Endothelial cell of umbilical vein (primary cell): ENCODE results near the gene DRD1. TPM values are rescaled to one million over a fixed set of nuclear protein-coding genes. Genes with fewer than 3 reads are reported as not detected.

ENCODE experiments used
- BruUV-seq: library from RNA; stranded (reverse); fragments of 400-500 nt; replicated peaks from 2 replicates; lab custom pipeline; 2021; lab: Mats Ljungman, UMichigan
- CTCF ChIA-PET: fragments of 300-600, 350-600 bp; sonication (Branson Sonifier 250); formaldehyde crosslinking; loops from one replicate; lab custom pipeline; 2021; ENCODE audit warnings: antibody characterized with exemption, inconsistent platforms; lab: Charles Lee
- POLR2A ChIA-PET: fragments of 300-600, 350-600 bp; sonication (Branson Sonifier 250); formaldehyde crosslinking; loops from one replicate; lab custom pipeline; 2021; ENCODE audit warnings: antibody characterized with exemption, inconsistent platforms; lab: Charles Lee
- DNase-seq: peaks from one replicate; pipeline ENCODE4 v3.0.0-alpha.2; 2011; ENCODE audit warnings: low read depth, low spot score
- FAIRE-seq: peaks from 2 replicates; lab custom pipeline; 2011; peaks lifted over from hg19 to GRCh38; lab: Jason Lieb, UNC
- H2AFZ ChIP-seq: 2 replicates; pipeline ENCODE4 v1.6.0; 2012; ENCODE audit warnings: low read depth, low read length, control low read depth, inconsistent platforms
- H3K27ac ChIP-seq: 2 replicates; pipeline ENCODE4 v1.5.1; 2011; ENCODE audit warnings: low read depth, mild to moderate bottlenecking, control low read depth, low read length, moderate library complexity; ENCODE audit not compliant: insufficient read depth
- H3K27me3 ChIP-seq, 2 experiments: 2 replicates each; pipeline versions ENCODE4 v1.6.0 to v1.6.1; 2011; ENCODE audit warnings: low read length in 2 of 2, mixed read lengths in 1 of 2; ENCODE audit not compliant: control insufficient read depth in 2 of 2, insufficient read depth in 2 of 2
- H3K36me3 ChIP-seq, 2 experiments: 2 replicates in 1 of 2; 3 replicates in 1 of 2; pipeline ENCODE4 v1.5.1; 2011; ENCODE audit warnings: low read length in 2 of 2, mild to moderate bottlenecking in 1 of 2, moderate library complexity in 1 of 2; ENCODE audit not compliant: control insufficient read depth in 2 of 2, insufficient read depth in 2 of 2; ENCODE audit errors: extremely low read depth in 1 of 2
- H3K4me1 ChIP-seq: 3 replicates; pipeline ENCODE4 v1.5.1; 2011; ENCODE audit warnings: mild to moderate bottlenecking, low read length; ENCODE audit not compliant: control insufficient read depth, insufficient read depth; ENCODE audit errors: extremely low read depth
- H3K4me2 ChIP-seq: 2 replicates; pipeline ENCODE4 v1.6.1; 2011; ENCODE audit warnings: low read length, control low read depth, mixed read lengths; ENCODE audit not compliant: insufficient read depth
- H3K4me3 ChIP-seq, 3 experiments: fragments of 200-600 bp in 1 of 3; sonication (generic), shearing (Covaris generic) in 1 of 3; replicated peaks in 1 of 3; 2 replicates each; pipeline ENCODE4 v1.5.1; 2011 to 2016; ENCODE audit warnings: control low read depth in 3 of 3, low read length in 3 of 3, mild to moderate bottlenecking in 2 of 3, inconsistent platforms in 1 of 3, low read depth in 1 of 3, moderate library complexity in 1 of 3; ENCODE audit not compliant: insufficient read depth in 1 of 3
- H3K79me2 ChIP-seq: 2 replicates; pipeline ENCODE4 v1.6.0; 2012; ENCODE audit warnings: low read length, inconsistent platforms; ENCODE audit not compliant: control insufficient read depth, insufficient read depth
- H3K9ac ChIP-seq: replicated peaks from 2 replicates; pipeline ENCODE3; 2011; ENCODE audit warnings: low read length, control low read depth; ENCODE audit not compliant: insufficient read depth; ENCODE audit errors: extremely low read depth
- H3K9me1 ChIP-seq: replicated peaks from 3 replicates; pipeline ENCODE4 v1.6.0; 2011; ENCODE audit warnings: mild to moderate bottlenecking, low read length; ENCODE audit not compliant: control insufficient read depth, insufficient read depth; ENCODE audit errors: extremely low read depth
- H3K9me3 ChIP-seq: replicated peaks from 2 replicates; pipeline ENCODE4 v1.5.1; 2012; ENCODE audit warnings: low read length, inconsistent platforms; ENCODE audit not compliant: control insufficient read depth, insufficient read depth
- H4K20me1 ChIP-seq: replicated peaks from 2 replicates; pipeline ENCODE3; 2011; ENCODE audit warnings: mild to moderate bottlenecking, low read length; ENCODE audit not compliant: control insufficient read depth, insufficient read depth; ENCODE audit errors: extremely low read depth
- EZH2 ChIP-seq: IDR thresholded peaks from 2 replicates; pipeline ENCODE4 v1.6.1; 2012; ENCODE audit warnings: borderline replicate concordance, low read depth, mild to moderate bottlenecking, moderate library complexity, low read length, inconsistent platforms; ENCODE audit not compliant: severe bottlenecking
- FOS ChIP-seq: IDR thresholded peaks from 2 replicates; pipeline ENCODE4 v1.6.1; 2011; ENCODE audit warnings: mild to moderate bottlenecking, low read length, moderate library complexity, borderline replicate concordance; ENCODE audit not compliant: insufficient read depth
- GATA2 ChIP-seq: IDR thresholded peaks from 2 replicates; pipeline ENCODE4 v1.7.0; 2011; ENCODE audit warnings: low read depth, mild to moderate bottlenecking, moderate library complexity, mixed read lengths, low read length; ENCODE audit not compliant: insufficient read length, insufficient read depth
- JUN ChIP-seq: IDR thresholded peaks from 2 replicates; pipeline ENCODE4 v1.6.1; 2011; ENCODE audit warnings: borderline replicate concordance, low read depth; ENCODE audit not compliant: insufficient read length, insufficient read depth
- MYC ChIP-seq: IDR thresholded peaks from one replicate; pipeline ENCODE4 v1.6.1; 2011; ENCODE audit warnings: mild to moderate bottlenecking, low read depth, low read length
- POLR2A ChIP-seq: IDR thresholded peaks from 2 replicates; pipeline ENCODE4 v1.6.1; 2012; ENCODE audit warnings: low read depth, mild to moderate bottlenecking, control low read depth, low read length
- POLR2AphosphoS5 ChIP-seq: IDR thresholded peaks from 2 replicates; pipeline ENCODE4 v1.6.1; 2012; ENCODE audit warnings: low read depth, mild to moderate bottlenecking, control low read depth, low read length, moderate library complexity; ENCODE audit not compliant: insufficient read depth
- dilution Hi-C: fragments of 300-500 bp; cut with MboI; formaldehyde crosslinking; loops from one replicate; pipeline ENCODE4 v1.15.0; 2019; ENCODE audit warnings: low sequenced_read_pairs; ENCODE audit not compliant: extremely low pct_ligation_motif_present
- intact Hi-C: fragments of 100-400 bp; cut with micrococcal nuclease; formaldehyde crosslinking; loops from one replicate; pipeline ENCODE4 v1.10.0; 2022
- polyA plus RNA-seq, 4 experiments: library from polyadenylated mRNA; depleted of rRNA in 3 of 4; stranded (reverse) in 3 of 4; unstranded in 1 of 4; fragments of >200 nt; gene quantifications; 2 replicates each; pipeline versions ENCODE4 v1.2.1 to v1.2.3, GENCODE V29; 2011 to 2012; ENCODE audit warnings: missing spikeins in 1 of 4
- total RNA-seq: library from RNA; stranded (reverse); gene quantifications from 2 replicates; pipeline ENCODE4 v1.2.3, GENCODE V29; 2021
- TF ChIP-seq, protein P1 (sequence below): IDR thresholded peaks from 2 replicates; pipeline ENCODE4 v1.6.1; 2011; ENCODE audit not compliant: insufficient read depth, insufficient read length
- TF ChIP-seq, protein P2 (sequence below), 2 donors: IDR thresholded peaks; 1 replicate in 1 of 2; 2 replicates in 1 of 2; pipeline ENCODE4 v1.5.1; 2011; ENCODE audit warnings: low read length in 2 of 2, mild to moderate bottlenecking in 2 of 2, moderate library complexity in 2 of 2, control low read depth in 1 of 2, inconsistent platforms in 1 of 2, low read depth in 1 of 2; ENCODE audit not compliant: insufficient read depth in 1 of 2; ENCODE audit errors: extremely low read depth in 1 of 2

The DRD1 gene
- total and polyA plus RNA-seq, 2 donors (not counting 3 experiments of a cell fraction or from before 2014, with no cell fraction given), result not detected

DNA sequence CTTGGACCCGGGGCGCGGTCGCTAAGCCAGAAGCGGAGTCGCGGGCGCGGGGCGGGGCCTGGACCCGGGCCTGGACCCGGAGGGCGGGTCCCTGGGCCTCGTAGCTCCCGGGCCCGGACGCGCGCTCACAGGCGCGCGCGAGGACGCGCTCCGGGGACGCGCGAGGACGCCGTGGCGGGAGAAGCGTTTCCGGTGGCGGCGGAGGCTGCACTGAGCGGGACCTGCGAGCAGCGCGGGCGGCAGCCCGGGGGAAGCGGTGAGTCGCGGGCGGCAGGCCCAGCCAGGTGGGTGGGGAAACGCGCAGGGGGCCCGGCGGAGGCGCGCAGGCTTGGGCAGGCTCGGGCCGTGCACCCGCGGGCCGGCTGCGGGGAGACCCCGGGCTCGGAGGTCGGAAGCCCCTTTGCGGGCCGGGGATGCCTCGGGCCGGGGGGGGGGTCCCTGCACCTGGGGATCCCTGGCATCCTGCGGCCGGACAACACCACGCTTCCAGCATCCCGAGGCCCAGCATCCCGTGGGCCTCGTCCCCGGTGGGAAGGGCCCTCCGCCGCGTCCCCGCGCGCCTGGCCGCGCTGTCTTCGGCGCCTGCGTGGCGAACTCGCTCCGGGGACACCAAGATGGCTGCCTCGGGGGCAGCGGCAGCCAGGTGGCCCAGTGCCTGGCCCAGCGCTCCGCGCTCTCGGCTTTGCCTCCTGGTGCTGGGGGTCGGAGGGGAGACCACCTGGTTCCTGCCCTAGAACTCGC is 34.6 kb upstream of the DRD1 start, which contains the start of gene SFXN1:
Gene SFXN1, plus strand, starts transcription at position 177 of the 741 bp plus-strand sequence. CDS start 13,544 bp downstream, outside the sequence.
- peaks cover 47% of the 10 kb centered on the region for H3K79me2 ChIP-seq
- DNase-seq (peak; percentile 70), FAIRE-seq (peak; percentile 68)
- peaks cover 0 to 2% of the 10 kb centered on the region in 2 experiments for H3K36me3 ChIP-seq
- dilution Hi-C loops (no loop called here), intact Hi-C loops (loop anchor here (2.0 kb wide), 1 partner anchor 56 kb away; no protein-coding TSS in a partner anchor)
- no peaks in the 10 kb centered on the region for H3K9me1 ChIP-seq
- no peaks in the 10 kb centered on the region for H3K9me3 ChIP-seq
- BruUV-seq, result no TSS peak
- ChIA-PET CTCF (interaction anchor here (0.6 to 3.6 kb wide), 3 partner anchors 9 to 20 kb away, joined by 4 to 29 read pairs (median 4); no protein-coding TSS in a partner anchor), POLR2A (no interaction called here)
- H3K27me3 ChIP-seq, result peaks cover 0 to 3% of the 10 kb centered on the region in 2 experiments
- peak within 1 kb of the TSS; percentile 70 for H3K9ac ChIP-seq
- TF ChIP-seq POLR2AphosphoS5 (peak; percentile 75), GATA2 (no peak), EZH2 (no peak), JUN (no peak), FOS (no peak), MYC (no peak), POLR2A (peak; percentile 61)
- TF ChIP-seq, protein P1, sequence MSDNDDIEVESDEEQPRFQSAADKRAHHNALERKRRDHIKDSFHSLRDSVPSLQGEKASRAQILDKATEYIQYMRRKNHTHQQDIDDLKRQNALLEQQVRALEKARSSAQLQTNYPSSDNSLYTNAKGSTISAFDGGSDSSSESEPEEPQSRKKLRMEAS, result no peak
- TF ChIP-seq, protein P2, sequence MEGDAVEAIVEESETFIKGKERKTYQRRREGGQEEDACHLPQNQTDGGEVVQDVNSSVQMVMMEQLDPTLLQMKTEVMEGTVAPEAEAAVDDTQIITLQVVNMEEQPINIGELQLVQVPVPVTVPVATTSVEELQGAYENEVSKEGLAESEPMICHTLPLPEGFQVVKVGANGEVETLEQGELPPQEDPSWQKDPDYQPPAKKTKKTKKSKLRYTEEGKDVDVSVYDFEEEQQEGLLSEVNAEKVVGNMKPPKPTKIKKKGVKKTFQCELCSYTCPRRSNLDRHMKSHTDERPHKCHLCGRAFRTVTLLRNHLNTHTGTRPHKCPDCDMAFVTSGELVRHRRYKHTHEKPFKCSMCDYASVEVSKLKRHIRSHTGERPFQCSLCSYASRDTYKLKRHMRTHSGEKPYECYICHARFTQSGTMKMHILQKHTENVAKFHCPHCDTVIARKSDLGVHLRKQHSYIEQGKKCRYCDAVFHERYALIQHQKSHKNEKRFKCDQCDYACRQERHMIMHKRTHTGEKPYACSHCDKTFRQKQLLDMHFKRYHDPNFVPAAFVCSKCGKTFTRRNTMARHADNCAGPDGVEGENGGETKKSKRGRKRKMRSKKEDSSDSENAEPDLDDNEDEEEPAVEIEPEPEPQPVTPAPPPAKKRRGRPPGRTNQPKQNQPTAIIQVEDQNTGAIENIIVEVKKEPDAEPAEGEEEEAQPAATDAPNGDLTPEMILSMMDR (IDR thresholded peaks at IDR 0.05; ENCODE audit: extremely low read depth in 1 of 2, insufficient read depth in 1 of 2, low read depth in 1 of 2, low read length in 2 of 2), result no peak
- H4K20me1 ChIP-seq, result no peaks in the 10 kb centered on the region
- H3K4me2 ChIP-seq, result peak within 1 kb of the TSS; percentile 93
- peak within 1 kb of the TSS; percentile 51 to 81 (median 80) for H3K4me3 ChIP-seq
- peaks cover 17% of the 10 kb centered on the region for H3K4me1 ChIP-seq
- peak within 1 kb of the TSS; percentile 99 for H2AFZ ChIP-seq
- peak within 1 kb of the TSS; percentile 6 for H3K27ac ChIP-seq
